ENCODE results near the gene CTNNA3. TPM values are rescaled to one million over a fixed set of nuclear protein-coding genes. Genes with fewer than 3 reads are reported as not detected.

Gene CTNNA3
- total RNA-seq, 4 donors from 2014 or later = 0.68 to 75.2 (median 1.4) TPM

GRCh38 chr10:67095531-67095930 is 600.5 kb downstream of the CTNNA3 start:
- in situ Hi-C loops (cut with MboI; ENCODE audit: low pct_ligation_motif_present in 1 of 4, low pct_unique_long_range_greater_than_20kb in 1 of 4, low sequenced_read_pairs in 3 of 4) (no loop called here), intact Hi-C loops (cut with DNase I; ENCODE audit: low total_unique reads) (no loop called here)
- Histone ChIP-seq H3K9me3 (no peaks in the 10 kb centered on the region), H3K27me3 (no peaks in the 10 kb centered on the region), H3K36me3 (no peaks in the 10 kb centered on the region), H3K4me3 (no peak overlapping the region), H3K27ac (no peak overlapping the region), H3K4me1 (no peaks in the 10 kb centered on the region)
- DNase-seq = no peak
- 36 to 59% methylated on average over 2 of the region's 2 CpGs for WGBS, 2 donors (ENCODE audit: low coverage in 1 of 2)
- TF ChIP-seq POLR2AphosphoS5 (IDR thresholded peaks at IDR 0.05) (no peak), POLR2A (IDR thresholded peaks at IDR 0.05) (no peak), CTCF (IDR thresholded peaks at IDR 0.05) (no peak), EP300 (IDR thresholded peaks at IDR 0.05; ENCODE audit: low read depth) (no peak)

- TF ChIP-seq POLR2AphosphoS5 (IDR thresholded peaks at IDR 0.05) = no peak
- TF ChIP-seq CTCF (IDR thresholded peaks at IDR 0.05) = no peak
- no peak for TF ChIP-seq POLR2A (IDR thresholded peaks at IDR 0.05)
- no peak for TF ChIP-seq EP300 (IDR thresholded peaks at IDR 0.05; ENCODE audit: low read depth)
- DNase-seq = no peak
- intact Hi-C loops (cut with DNase I; ENCODE audit: low total_unique reads) = no loop called here
These were observed 608.0 kb downstream of the CTNNA3 start for GRCh38 chr10:67088036-67088435.

GRCh38 chr10:67087135-67087425 is 608.9 kb downstream of the CTNNA3 start:
- intact Hi-C loops (cut with DNase I; ENCODE audit: low total_unique reads) = no loop called here
- in situ Hi-C loops (cut with MboI; ENCODE audit: low pct_ligation_motif_present in 1 of 4, low pct_unique_long_range_greater_than_20kb in 1 of 4, low sequenced_read_pairs in 3 of 4) = no loop called here

More at GRCh38 chr10:67088036-67088435, 608.0 kb downstream of the CTNNA3 start:
- 55 to 57% methylated on average over 1 of the region's 1 CpG for WGBS, 2 donors (ENCODE audit: low coverage in 1 of 2)
- in situ Hi-C loops (cut with MboI; ENCODE audit: low pct_ligation_motif_present in 1 of 4, low pct_unique_long_range_greater_than_20kb in 1 of 4, low sequenced_read_pairs in 3 of 4) = no loop called here
- no peaks in the 10 kb centered on the region for H3K27me3 ChIP-seq
- no peaks in the 10 kb centered on the region for H3K36me3 ChIP-seq
- no peak overlapping the region for H3K27ac ChIP-seq
- H3K4me3 ChIP-seq = no peak overlapping the region
- H3K9me3 ChIP-seq = no peaks in the 10 kb centered on the region
- no peaks in the 10 kb centered on the region for H3K4me1 ChIP-seq

DNA sequence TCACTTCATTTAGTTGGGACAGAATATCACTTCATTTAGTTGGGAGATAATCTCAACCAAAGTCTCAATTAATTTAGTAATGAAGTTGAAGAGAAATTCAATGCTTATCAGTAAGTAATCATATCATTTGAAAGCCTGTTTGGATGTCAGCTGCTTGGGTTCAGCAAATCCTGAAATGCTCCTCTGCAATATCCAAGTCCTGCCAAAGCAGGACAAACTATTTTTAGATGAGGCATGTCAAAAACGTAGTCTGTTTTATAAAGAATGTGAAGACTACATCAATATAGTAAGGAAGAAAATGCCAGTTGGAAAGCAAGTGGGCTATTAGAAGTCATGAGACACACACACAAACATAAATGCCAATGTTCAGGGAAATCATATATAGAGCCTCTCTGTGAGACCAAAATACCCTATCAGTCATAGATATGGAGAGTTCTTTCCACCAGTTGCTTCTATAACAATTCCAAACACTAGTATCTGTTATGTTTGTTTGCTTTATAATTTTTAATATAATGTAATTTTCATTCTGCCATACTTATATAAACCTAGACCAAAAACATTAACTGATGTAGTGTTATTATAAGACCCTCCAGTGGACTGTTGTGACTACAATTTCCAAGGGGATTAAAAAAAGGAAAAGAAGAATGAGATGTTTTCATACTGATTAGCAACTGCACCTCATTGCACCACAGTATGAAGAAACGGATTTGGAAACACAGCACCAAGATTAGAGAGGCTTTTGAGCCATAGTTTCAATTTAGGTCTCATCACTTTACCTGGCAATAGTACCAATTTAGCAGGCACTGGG is 609.5 kb downstream of the CTNNA3 start:
- no peak for TF ChIP-seq CTCF (IDR thresholded peaks at IDR 0.05)
- TF ChIP-seq POLR2A (IDR thresholded peaks at IDR 0.05) = no peak
- TF ChIP-seq EP300 (IDR thresholded peaks at IDR 0.05; ENCODE audit: low read depth) = no peak
- no peak for TF ChIP-seq POLR2AphosphoS5 (IDR thresholded peaks at IDR 0.05)
- in situ Hi-C loops (cut with MboI; ENCODE audit: low pct_ligation_motif_present in 1 of 4, low pct_unique_long_range_greater_than_20kb in 1 of 4, low sequenced_read_pairs in 3 of 4) (no loop called here), intact Hi-C loops (cut with DNase I; ENCODE audit: low total_unique reads) (no loop called here)
- WGBS, 2 donors (ENCODE audit: low coverage in 1 of 2) = 18 to 83% methylated on average over 1 to 2 of the region's 2 CpGs
- Histone ChIP-seq H3K4me3 (no peak overlapping the region), H3K4me1 (no peaks in the 10 kb centered on the region), H3K9me3 (no peaks in the 10 kb centered on the region), H3K27ac (no peak overlapping the region), H3K36me3 (no peaks in the 10 kb centered on the region), H3K27me3 (no peaks in the 10 kb centered on the region)
- DNase-seq = no peak

More at GRCh38 chr10:67087135-67087425, 608.9 kb downstream of the CTNNA3 start:
- no peak overlapping the region for H3K4me3 ChIP-seq
- DNase-seq = no peak
- TF ChIP-seq CTCF (IDR thresholded peaks at IDR 0.05) (no peak), EP300 (IDR thresholded peaks at IDR 0.05; ENCODE audit: low read depth) (no peak), POLR2AphosphoS5 (IDR thresholded peaks at IDR 0.05) (no peak), POLR2A (IDR thresholded peaks at IDR 0.05) (no peak)
- no peaks in the 10 kb centered on the region for H3K9me3 ChIP-seq
- H3K27me3 ChIP-seq = no peaks in the 10 kb centered on the region
- H3K36me3 ChIP-seq = no peaks in the 10 kb centered on the region
- no peaks in the 10 kb centered on the region for H3K4me1 ChIP-seq
- no peak overlapping the region for H3K27ac ChIP-seq
